NCI-H2171 treated with DMSO at 0.1 percent for 48 hours (cell line): ENCODE measurements around the gene SEC24D.
"Not testable (repeated sequence)": the region's sequence is repeated elsewhere in the genome, so short reads cannot be mapped to it uniquely, and the experiment has no call there.

Experiments used
- DNase-seq: peaks from one replicate; lab custom pipeline; 2025; lab: John Stamatoyannopoulos, UW

The SEC24D gene

DNA sequence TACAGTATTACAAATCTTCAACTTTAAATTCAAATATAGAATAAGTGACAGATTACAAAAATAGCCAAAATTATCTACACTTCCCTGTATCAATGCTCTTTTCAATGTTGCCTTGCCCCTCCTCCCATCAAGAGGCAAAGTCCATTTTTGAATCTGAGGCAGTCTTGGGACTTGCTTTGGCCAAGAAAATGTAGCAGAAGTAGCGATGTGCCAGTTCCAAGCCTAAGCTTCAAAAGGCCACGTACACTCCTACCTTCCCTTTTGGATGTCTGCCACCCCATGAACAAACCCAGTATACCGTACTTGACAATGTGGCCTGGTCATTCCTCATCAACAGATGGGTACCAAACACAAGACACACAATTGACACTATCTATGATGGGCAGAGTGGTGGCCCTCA lies 24.1 kb downstream of the SEC24D start:
- DNase-seq: no peak

- no peak for DNase-seq
These were observed 24.7 kb downstream of the SEC24D start for GRCh38 chr4:118810991-118811764.

- no peak for DNase-seq
These were observed 28.3 kb downstream of the SEC24D start for GRCh38 chr4:118807659-118808058.

GRCh38 chr4:118803253-118803652 lies 32.7 kb downstream of the SEC24D start:
- DNase-seq: no peak

DNA sequence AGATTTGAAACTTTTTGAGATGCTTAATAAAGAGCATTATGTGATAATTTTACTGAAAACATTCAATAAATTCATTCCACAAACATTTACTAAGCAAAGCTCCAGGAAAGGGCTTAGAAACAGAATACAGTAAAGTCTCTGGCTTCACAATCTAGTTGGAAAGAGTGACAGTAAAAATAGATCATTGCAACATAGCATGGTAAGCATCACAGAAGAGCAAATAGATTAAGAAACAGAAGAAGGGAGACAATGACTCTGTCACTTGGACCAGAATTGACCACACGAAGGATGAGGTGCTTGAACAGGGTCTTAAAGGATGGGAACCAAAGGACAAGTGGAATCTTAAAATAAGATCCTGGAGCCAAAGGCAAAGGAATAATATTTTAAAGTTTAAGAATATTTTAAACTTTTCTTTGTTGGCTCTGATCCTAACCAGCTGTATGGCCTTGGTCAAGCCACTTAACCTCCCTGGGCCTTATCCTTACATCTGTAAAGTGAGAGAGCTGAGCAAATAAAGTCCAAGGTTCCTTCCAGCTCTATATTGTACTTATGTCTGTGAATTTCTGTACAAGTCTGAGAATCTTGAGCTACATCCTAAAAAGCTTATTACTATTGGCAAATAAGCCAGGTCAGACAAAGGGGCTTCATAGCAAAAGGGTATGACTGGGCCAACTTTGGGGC lies 33.9 kb downstream of the SEC24D start:
- no peak for DNase-seq

DNA sequence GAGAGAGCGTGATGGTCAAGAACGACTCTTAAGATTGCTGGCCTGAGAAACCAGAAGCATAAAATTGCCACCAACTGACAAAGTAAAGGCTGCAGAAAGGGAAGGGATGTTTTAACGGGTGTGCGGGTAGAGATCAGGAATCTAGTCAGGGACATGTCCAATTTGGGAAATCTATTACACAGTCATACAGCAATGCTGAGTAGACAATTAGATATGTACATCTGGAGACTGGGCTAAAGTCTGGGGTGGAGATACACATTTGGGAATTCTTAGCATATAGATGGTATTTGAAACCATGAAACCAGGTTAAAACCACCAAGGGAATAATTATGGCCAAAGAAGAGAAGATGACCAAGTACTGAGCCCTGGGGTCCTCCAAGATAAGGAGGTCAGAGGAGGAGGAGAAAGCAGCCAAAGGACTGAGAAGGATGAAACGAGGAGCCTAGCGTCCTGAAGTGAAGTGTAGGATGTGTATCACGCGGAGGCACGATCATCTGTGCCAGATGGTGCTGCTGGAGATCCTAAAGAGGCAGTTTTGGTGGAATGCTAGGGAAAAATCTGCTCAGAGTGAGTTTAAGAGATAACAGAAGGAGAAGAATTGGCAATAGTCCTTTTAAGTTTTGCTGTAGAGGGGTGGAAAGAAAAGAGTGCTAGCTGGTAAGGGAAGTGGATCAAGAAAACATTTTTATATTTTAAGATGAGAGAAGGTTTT lies 36.5 kb downstream of the SEC24D start:
- DNase-seq: no peak

GRCh38 chr4:118798658-118799057 lies 37.3 kb downstream of the SEC24D start:
- no peak for DNase-seq

DNA sequence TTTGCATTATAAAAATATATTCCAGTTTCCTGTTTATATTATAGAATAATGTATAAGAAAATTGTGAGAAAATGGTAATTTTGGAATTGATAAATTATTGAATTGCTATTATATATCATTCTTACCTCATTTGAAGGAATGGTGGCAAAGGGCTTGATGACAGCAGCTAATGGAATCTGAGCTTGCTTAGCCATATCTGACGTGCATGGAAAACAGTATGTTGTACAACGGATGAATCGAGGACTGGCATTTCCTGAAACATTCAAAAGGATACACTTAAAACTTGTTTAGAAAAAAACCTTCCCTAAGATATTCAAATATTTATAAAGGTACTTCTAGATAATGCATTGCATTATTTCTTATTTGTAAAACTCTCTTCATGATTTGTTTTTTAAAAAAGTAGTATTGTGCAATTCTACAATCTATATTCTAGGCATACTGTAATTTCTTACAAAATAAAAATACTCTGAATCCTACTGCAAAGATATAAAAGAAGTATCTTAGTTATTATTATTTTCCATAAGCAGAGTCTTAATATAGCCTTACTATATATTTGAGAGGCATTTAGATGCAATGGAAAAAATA lies 38.3 kb downstream of the SEC24D start:
- DNase-seq: no peak

DNA sequence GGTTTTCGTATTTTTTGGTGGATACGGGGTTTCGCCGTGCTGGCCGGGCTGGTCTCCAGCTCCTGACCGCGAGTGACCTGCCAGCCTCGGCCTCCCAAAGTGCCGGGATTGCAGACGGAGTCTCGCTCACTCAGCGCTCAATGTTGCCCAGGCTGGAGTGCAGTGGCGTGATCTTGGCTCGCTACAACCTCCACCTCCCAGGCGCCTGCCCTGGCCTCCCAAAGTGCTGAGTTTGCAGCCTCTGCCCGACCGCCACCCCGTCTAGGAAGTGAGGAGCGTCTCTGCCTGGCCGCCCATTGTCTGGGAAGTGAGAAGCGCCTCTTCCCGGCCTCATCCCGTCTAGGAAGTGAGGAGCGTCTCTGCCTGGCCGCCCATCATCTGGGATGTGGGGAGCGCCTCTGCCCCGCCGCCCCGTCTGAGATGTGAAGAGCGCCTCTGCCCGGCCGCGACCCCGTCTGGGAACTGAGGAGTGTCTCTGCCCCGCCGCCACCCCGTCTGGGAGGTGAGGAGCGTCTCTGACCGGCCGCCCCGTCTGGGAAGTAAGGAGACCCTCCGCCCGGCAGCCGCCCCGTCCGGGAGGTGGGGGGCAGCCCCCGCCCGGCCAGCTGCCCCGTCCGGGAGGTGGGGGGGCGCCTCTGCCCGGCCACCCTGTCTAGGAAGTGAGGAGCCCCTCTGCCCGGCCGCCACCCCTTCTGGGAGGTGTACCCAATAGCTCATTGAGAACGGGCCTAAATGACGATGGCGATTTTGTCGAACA lies 44.1 kb downstream of the SEC24D start:
- DNase-seq: not testable (repeated sequence)

DNA sequence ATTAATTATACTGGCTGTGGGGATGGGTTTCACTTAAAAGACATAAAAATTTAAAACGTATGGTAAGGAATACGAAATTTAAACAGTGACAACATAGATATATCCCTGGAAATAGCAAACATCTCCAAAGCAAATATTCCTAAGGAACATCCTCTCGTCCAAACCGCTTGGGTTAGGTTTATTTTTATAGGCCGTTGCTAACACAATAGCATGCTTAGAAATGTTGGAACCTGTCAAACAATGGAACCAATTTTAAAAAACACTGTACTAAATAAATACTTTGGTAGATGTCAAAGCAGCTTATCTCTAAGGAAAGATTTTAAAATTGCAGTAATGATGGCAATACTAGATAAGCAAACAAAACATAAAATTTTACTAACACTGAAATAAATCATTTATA lies 45.4 kb downstream of the SEC24D start:
- DNase-seq: no peak

GRCh38 chr4:118788911-118789310 lies 47.0 kb downstream of the SEC24D start:
- DNase-seq: no peak

DNA sequence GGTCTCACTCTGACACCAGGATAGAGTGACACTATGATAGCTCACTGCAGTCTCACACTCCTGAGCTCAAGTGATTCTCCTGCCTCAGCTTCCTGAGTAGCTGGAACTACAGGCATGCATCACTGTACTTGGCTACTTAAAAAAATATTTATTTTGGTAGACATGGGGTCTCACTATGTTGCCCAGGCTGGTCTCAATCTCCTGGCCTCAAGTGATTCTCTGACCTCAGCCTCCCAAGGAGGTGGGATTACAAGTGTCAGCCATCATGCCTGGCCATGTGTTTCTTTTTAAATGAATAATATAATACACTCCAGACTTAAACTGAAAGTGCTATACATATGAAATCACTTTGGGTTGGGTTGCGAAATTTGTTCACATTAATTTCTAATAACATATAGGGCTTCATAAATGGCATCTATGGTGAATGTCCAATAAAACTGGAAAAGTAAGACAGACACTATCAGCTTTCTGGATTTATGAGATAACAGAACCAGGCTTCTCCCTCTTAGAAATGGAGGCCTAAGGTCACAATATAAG lies 48.0 kb downstream of the SEC24D start:
- no peak for DNase-seq

- DNase-seq: no peak
These were observed 51.1 kb downstream of the SEC24D start for GRCh38 chr4:118784776-118785175.

DNA sequence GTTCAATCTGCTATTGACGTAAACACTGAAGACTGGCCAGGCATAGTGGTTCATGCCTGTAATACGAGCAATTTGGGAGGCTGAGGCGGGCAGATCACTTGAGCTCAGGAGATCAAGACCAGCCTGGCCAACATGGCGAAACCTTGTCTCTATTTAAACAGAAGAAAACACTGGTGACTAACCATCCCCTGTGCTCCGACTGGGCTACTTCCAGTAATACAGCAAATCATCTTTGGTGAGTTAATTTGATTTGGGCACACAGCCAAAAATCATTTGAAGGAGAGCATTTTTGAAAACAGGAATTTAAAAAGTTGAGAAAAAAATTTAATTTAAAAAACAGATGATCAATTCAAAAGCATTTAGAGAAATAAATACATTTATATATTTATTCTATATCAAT lies 52.0 kb downstream of the SEC24D start:
- no peak for DNase-seq

DNA sequence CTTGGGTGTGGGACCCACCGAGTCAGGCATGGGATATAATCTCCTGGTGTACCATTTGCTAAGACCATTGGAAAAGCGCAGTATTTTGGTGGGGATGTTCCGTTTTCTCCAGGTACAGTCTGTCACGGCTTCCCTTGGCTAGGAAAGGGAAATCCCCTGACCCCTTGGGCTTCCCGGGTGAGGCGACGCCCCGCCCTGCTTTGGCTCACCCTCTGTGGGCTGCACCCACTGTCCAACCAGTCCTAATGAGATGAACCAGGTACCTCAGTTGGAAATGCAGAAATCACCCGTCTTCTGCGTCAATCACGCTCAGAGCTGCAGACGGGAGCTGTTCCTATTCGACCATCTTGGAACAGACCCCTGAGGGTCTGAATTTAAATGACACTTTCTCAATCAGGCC lies 53.0 kb downstream of the SEC24D start:
- DNase-seq: not testable (repeated sequence)

DNA sequence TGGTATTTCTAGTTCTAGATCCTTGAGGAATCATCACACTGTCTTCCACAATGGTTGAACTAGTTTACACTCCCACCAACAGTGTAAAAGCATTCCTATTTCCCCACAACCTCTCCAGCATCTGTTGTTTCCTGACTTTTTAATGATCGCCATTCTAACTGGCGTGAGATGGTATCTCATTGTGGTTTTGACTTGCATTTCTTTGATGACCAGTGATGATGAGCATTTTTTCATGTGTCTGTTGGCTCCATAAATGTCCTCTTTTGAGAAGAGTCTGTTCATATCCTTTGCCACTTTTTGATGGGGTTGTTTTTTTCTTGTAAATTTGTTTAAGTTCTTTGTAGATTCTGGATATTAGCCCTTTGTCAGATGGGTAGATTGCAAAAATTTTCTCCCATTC lies 58.3 kb downstream of the SEC24D start:
- not testable (repeated sequence) for DNase-seq

GRCh38 chr4:118776955-118777640 lies 58.8 kb downstream of the SEC24D start:
- not testable (repeated sequence) for DNase-seq

DNA sequence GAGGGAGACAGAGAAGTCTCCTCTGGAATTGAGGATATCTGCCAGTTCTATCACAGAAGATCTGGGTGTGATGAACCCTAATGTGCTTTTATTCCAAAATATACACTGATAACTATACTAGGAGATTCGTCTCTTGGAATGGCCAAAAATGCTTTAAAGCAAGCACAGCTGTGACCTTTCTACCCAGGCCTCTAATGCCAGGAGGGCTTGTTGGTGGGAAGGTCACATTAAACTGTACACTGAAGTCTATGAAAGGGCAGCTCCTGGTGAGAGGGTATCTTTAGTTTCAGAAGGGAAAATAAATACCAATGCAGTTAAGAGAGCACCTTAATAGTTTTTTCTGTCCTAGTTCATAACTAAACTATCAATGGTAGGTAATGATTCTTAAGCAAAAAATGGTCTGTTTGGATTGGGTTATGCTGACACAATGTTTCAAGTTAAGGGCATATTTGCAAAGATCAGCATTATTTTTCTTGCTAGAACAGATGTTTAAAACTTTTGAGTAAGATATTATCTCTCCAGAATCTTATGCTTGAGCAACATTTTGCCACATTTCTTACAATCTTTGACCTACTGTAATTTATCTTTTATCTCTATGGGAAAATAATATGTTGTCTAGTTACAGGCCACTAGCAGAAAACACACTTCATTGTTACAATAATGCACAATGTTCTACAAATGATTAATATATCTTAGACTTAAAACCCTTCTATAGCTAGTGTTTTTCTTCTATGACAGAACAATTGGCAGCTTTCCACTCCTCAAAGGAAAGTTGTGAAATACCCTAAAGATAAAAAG lies 59.6 kb downstream of the SEC24D start:
- DNase-seq: no peak

- DNase-seq: no peak
These were observed 60.5 kb downstream of the SEC24D start for GRCh38 chr4:118775405-118775804.

DNA sequence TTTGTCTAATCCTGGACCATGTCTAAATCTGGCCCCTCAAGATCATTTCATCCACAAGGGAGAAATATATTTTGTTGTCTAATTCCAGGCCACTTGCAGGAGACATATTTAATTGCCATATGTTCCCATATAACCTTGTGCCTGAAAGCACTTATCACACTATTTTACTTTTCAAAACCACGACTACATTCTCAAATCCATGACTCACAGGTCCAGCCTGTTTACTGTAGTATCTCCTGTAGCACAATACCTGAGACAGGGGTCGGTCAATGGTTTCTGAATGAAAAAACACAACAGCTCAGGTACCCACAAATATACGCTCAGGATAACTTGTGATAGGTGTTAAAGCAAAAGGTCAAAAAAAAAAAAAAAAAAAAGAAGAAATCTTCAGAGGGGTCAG lies 60.9 kb downstream of the SEC24D start:
- DNase-seq: no peak
